ENCODE results near the gene PDE2A. TPM values are rescaled to one million over a fixed set of nuclear protein-coding genes. Genes with fewer than 3 reads are reported as not detected.

The PDE2A gene
- total RNA-seq, 4 donors from 2014 or later = 40.2 to 69.6 (median 50.4) TPM

DNA sequence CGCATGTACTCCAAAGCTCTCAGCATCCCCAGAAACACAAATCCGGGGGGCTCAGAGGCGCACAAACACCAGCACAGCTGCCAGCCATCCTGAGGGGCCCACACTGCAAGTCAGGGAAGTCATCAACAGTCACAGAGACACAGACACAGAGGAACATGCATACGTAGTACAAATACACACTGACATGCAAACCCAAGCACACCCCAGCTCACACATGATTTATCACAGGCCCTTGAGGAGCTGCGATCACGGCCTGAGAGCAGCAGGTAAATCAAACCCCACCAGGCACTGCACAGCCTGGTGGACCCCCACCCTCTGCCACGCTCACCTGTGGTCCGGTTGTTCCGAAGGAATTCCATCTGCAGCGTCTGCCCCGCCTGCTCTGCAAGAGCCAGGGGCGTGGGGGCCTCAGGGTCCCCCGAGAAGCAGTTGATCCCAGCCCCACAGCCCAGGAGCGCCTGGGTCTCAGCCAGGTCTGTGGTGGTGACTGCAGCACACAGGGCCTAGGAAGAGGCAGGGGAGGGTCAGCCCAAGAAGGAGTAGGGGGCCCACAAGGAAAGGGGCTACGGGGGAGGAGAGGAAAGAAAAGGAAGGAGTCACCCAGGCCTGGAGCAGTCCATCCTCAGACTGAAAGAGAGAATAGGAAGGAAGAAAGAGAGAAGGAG, 28.5 kb upstream of the PDE2A start:
- H3K9me3 ChIP-seq = no peaks in the 10 kb centered on the region
- H3K27me3 ChIP-seq = no peaks in the 10 kb centered on the region
- no peak for DNase-seq
- no peak overlapping the region for H3K4me3 ChIP-seq (replicated peaks in 1 of 3)
- peaks cover 17 to 44% of the 10 kb centered on the region in 2 donors for H3K4me1 ChIP-seq
- intact Hi-C loops (cut with DNase I) = no loop called here
- peak overlapping the region in 1 of 3 donors; percentile 30 for H3K27ac ChIP-seq
- H3K36me3 ChIP-seq = peaks cover 43 to 57% of the 10 kb centered on the region in 2 donors
- 68 to 87% methylated on average over 9 to 15 of the region's 15 CpGs for WGBS, 2 donors
- TF ChIP-seq, protein P1, sequence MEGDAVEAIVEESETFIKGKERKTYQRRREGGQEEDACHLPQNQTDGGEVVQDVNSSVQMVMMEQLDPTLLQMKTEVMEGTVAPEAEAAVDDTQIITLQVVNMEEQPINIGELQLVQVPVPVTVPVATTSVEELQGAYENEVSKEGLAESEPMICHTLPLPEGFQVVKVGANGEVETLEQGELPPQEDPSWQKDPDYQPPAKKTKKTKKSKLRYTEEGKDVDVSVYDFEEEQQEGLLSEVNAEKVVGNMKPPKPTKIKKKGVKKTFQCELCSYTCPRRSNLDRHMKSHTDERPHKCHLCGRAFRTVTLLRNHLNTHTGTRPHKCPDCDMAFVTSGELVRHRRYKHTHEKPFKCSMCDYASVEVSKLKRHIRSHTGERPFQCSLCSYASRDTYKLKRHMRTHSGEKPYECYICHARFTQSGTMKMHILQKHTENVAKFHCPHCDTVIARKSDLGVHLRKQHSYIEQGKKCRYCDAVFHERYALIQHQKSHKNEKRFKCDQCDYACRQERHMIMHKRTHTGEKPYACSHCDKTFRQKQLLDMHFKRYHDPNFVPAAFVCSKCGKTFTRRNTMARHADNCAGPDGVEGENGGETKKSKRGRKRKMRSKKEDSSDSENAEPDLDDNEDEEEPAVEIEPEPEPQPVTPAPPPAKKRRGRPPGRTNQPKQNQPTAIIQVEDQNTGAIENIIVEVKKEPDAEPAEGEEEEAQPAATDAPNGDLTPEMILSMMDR (IDR thresholded peaks at IDR 0.05) = no peak
- TF ChIP-seq POLR2A (IDR thresholded peaks at IDR 0.05) = no peak

DNA sequence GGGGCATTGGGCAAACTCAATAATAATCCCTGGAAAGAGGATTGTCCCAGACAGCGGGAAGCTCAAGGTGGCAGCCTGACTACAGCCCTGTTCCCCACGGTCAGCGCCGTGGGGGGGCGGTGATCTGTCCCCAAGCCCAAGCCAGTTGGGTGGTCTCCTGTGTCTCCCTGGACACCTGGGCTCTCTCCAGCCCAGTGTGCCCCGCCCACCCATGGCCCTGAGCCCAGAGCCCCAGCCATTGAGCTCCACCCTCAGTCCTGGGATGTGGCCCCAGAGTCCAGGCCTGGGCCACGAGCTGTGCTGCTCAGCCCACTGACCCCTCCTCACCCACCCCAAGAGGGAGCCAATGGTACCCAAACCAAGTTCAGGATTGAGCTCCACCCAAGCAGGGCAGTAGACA, 27.9 kb upstream of the PDE2A start:
- DNase-seq = no peak
- peaks cover 17 to 44% of the 10 kb centered on the region in 2 donors for H3K4me1 ChIP-seq
- H3K36me3 ChIP-seq = peaks cover 43 to 58% of the 10 kb centered on the region in 2 donors
- no peak overlapping the region for H3K4me3 ChIP-seq (replicated peaks in 1 of 3)
- intact Hi-C loops (cut with DNase I) = no loop called here
- TF ChIP-seq POLR2A (IDR thresholded peaks at IDR 0.05) = no peak
- TF ChIP-seq, protein P1 (IDR thresholded peaks at IDR 0.05) = no peak
- H3K27me3 ChIP-seq = no peaks in the 10 kb centered on the region
- H3K9me3 ChIP-seq = no peaks in the 10 kb centered on the region
- 80% methylated on average over 2 to 4 of the region's 7 CpGs for WGBS, 2 donors
- H3K27ac ChIP-seq = no peak overlapping the region

DNA sequence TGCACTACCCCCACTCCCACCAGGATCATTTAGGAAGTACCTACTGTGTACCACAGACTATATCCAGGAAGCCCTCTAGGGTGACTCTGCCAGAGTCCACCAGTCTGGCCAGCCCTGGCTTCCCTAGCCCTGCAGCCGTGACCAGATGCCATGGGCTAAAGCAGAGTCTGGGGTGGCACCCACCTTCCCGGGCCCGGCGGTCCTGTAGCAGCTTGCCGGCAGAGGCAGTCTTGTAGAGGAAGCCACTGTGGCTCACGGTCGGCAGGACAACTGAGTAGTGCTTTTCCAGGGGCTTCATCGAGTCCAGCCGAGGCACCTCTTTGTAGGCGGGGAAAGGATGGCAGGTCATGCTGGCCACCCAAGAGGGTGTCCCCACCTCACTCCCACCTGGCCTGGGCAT, 27.2 kb upstream of the PDE2A start:
- TF ChIP-seq, protein P1 (IDR thresholded peaks at IDR 0.05) = no peak
- TF ChIP-seq POLR2A (IDR thresholded peaks at IDR 0.05) = no peak
- H3K27ac ChIP-seq = no peak overlapping the region
- H3K4me3 ChIP-seq (replicated peaks in 1 of 3) = no peak overlapping the region
- DNase-seq = no peak
- no peaks in the 10 kb centered on the region for H3K27me3 ChIP-seq
- WGBS, 2 donors = 92 to 97% methylated on average over 6 to 10 of the region's 10 CpGs
- H3K9me3 ChIP-seq = no peaks in the 10 kb centered on the region
- peaks cover 43 to 58% of the 10 kb centered on the region in 2 donors for H3K36me3 ChIP-seq
- intact Hi-C loops (cut with DNase I) = no loop called here
- peaks cover 17 to 38% of the 10 kb centered on the region in 2 donors for H3K4me1 ChIP-seq

DNA sequence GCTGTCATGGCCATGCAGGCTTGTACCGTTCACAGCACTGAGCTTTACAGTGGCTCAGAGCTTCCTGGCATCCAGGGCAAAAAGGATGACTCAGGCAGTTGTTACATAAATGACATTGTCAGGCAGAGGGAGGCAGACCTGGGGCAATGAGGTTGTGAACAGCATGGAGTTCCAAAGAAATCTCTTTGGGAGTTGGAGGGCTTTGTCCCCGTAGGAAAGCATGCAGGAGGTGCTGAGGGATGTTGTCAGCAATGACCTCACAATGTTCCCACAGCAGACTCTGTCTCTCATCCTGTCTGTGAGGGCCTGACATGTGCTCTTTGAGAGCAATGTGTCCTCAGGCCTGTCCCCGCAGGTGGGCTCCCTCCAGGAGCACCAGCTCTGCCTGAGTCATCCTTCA, 25.9 kb upstream of the PDE2A start:
- Histone ChIP-seq H3K27me3 (no peaks in the 10 kb centered on the region), H3K9me3 (no peaks in the 10 kb centered on the region), H3K27ac (no peak overlapping the region), H3K4me3 (replicated peaks in 1 of 3) (no peak overlapping the region), H3K4me1 (peaks cover 10 to 26% of the 10 kb centered on the region in 2 donors), H3K36me3 (peaks cover 57 to 63% of the 10 kb centered on the region in 2 donors)
- TF ChIP-seq, protein P1 (IDR thresholded peaks at IDR 0.05) = no peak
- no peak for TF ChIP-seq POLR2A (IDR thresholded peaks at IDR 0.05)
- no peak for DNase-seq
- 89 to 91% methylated on average over 2 to 3 of the region's 3 CpGs for WGBS, 2 donors
- intact Hi-C loops (cut with DNase I) = no loop called here

DNA sequence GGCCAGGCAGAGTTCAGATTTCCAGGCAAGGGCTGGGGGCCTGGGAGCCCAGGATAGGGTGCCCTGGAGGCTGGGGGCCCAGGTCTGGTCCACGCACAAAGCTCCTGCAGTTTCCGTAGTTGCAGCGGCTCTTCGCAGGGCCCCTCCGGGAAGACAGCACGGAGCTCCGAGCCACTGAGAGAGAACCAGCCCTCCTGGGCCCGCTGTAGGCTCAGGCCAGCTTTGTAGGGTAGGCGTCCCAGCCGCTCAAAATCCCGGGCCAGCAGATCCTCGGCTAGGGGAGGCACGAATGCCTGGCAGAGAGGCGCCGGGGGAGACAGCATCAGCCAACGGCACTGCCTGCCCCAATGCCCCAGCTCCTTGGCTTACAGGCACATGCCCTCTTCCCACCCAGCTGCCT, 23.6 kb upstream of the PDE2A start:
- Histone ChIP-seq H3K36me3 (peaks cover 75 to 77% of the 10 kb centered on the region in 2 donors), H3K27me3 (no peaks in the 10 kb centered on the region), H3K4me1 (peaks cover under 1 to 8% of the 10 kb centered on the region in 2 donors), H3K4me3 (replicated peaks in 1 of 3) (no peak overlapping the region), H3K9me3 (no peaks in the 10 kb centered on the region), H3K27ac (no peak overlapping the region)
- intact Hi-C loops (cut with DNase I) = no loop called here
- 85 to 98% methylated on average over 5 to 7 of the region's 16 CpGs for WGBS, 2 donors
- no peak for DNase-seq
- TF ChIP-seq, protein P1 (IDR thresholded peaks at IDR 0.05) = no peak
- no peak for TF ChIP-seq POLR2A (IDR thresholded peaks at IDR 0.05)
